ENCODE results near the gene WWOX. TPM values are rescaled to one million over a fixed set of nuclear protein-coding genes. Genes with fewer than 3 reads are reported as not detected.

WWOX gene
- total and polyA plus RNA-seq, 4 donors: 5.4 to 61.5 (median 18.4) TPM

DNA sequence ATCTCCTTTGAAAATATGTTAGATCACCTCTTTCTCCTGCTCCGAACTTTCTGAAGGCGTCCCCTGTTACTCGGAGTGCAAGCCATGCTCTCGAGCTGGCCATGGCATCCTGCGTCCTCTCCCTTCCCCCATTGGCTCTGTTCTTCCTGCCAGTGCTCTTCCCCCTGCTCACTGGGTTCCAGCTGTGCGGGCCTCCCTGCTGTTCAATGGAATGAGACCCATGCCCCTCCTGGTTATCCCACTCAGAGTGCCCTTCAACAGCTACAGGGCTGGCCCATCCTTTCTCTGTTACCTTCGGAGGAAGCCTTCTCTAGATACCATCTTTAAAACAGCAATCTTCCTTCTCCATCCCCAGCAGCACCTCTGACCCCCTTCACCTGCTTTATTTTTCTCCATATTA, 996.8 kb downstream of the WWOX start:
- Histone ChIP-seq H3K4me1 (ENCODE audit: control insufficient read depth in 5 of 5, insufficient read depth in 5 of 5, low read length in 5 of 5) (peaks cover 0 to 6% (median 0%) of the 10 kb centered on the region in 5 donors), H3K4me3 (no peak overlapping the region), H3K27me3 (ENCODE audit: control insufficient read depth in 3 of 3, insufficient read depth in 3 of 3, low read length in 2 of 3) (peaks cover 0 to 3% (median 0%) of the 10 kb centered on the region in 3 donors), H3K27ac (ENCODE audit: low read depth in 1 of 2, low read length in 1 of 2) (no peak overlapping the region), H3K9me3 (ENCODE audit: control insufficient read depth in 4 of 4, insufficient read depth in 3 of 4, low read length in 3 of 4) (no peaks in the 10 kb centered on the region), H3K36me3 (ENCODE audit: control insufficient read depth in 4 of 4, insufficient read depth in 4 of 4, low read length in 4 of 4) (no peaks in the 10 kb centered on the region), H3K9ac (ENCODE audit: insufficient read depth in 1 of 2, low read length in 2 of 2) (no peak overlapping the region)
- 92 to 93% methylated on average over 7 of the region's 7 CpGs for WGBS, 2 donors
- ATAC-seq (ENCODE audit: insufficient read depth, low FRiP score) (no peak), DNase-seq (no peak)
- TF ChIP-seq, protein P1, sequence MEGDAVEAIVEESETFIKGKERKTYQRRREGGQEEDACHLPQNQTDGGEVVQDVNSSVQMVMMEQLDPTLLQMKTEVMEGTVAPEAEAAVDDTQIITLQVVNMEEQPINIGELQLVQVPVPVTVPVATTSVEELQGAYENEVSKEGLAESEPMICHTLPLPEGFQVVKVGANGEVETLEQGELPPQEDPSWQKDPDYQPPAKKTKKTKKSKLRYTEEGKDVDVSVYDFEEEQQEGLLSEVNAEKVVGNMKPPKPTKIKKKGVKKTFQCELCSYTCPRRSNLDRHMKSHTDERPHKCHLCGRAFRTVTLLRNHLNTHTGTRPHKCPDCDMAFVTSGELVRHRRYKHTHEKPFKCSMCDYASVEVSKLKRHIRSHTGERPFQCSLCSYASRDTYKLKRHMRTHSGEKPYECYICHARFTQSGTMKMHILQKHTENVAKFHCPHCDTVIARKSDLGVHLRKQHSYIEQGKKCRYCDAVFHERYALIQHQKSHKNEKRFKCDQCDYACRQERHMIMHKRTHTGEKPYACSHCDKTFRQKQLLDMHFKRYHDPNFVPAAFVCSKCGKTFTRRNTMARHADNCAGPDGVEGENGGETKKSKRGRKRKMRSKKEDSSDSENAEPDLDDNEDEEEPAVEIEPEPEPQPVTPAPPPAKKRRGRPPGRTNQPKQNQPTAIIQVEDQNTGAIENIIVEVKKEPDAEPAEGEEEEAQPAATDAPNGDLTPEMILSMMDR (IDR thresholded peaks at IDR 0.05; ENCODE audit: control extremely low read depth, extremely low read depth): no peak

DNA sequence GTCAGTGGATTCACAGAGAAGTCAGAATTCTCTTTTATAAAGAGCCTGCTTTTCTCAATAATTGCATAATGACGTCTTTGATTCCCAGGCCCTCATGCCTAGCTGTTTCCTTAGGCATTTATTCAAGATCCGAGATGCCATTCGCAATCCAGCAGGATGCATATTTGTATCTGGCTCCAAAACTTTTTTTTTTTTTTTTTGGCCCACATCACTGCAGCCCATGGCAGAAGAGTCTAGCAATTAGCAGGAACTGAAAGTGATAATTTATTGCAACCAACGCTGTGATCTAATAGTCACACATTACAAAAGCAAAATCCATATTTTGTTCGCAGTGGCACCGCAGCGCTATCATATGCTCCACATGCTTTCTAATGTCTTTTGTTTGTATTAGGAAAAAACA, 997.7 kb downstream of the WWOX start:
- Histone ChIP-seq H3K9me3 (ENCODE audit: control insufficient read depth in 4 of 4, insufficient read depth in 3 of 4, low read length in 3 of 4) (no peaks in the 10 kb centered on the region), H3K4me3 (no peak overlapping the region), H3K9ac (ENCODE audit: insufficient read depth in 1 of 2, low read length in 2 of 2) (no peak overlapping the region), H3K4me1 (ENCODE audit: control insufficient read depth in 5 of 5, insufficient read depth in 5 of 5, low read length in 5 of 5) (peaks cover 0 to 6% (median 0%) of the 10 kb centered on the region in 5 donors), H3K27ac (ENCODE audit: low read depth in 1 of 2, low read length in 1 of 2) (no peak overlapping the region), H3K27me3 (ENCODE audit: control insufficient read depth in 3 of 3, insufficient read depth in 3 of 3, low read length in 2 of 3) (peaks cover 0 to 3% (median 0%) of the 10 kb centered on the region in 3 donors), H3K36me3 (ENCODE audit: control insufficient read depth in 4 of 4, insufficient read depth in 4 of 4, low read length in 4 of 4) (no peaks in the 10 kb centered on the region)
- WGBS, 2 donors: 74 to 75% methylated on average over 7 of the region's 7 CpGs
- ATAC-seq (ENCODE audit: insufficient read depth, low FRiP score): no peak
- TF ChIP-seq, protein P1 (IDR thresholded peaks at IDR 0.05; ENCODE audit: control extremely low read depth, extremely low read depth): no peak
- peak in 2 of 3 donors; percentile 30 to 33 for DNase-seq

DNA sequence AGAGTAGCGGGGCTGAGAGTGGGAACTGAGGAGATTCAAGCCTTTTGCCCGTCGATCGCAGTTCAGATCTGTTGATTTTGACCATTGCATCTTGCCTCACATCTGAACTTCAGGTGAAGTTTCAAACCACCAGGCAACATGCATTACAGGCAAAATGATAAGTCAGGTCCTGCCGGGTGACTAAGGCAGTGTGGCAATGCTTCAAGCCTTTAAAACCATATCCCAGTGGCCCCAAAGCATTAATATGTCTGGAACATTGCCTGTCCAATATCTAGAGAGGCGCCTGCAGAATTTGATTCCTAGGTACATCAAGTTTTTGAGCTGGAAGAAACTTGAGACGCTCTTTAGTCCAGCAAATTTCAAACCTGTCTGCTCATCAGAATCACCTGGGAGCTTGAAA, 998.3 kb downstream of the WWOX start:
- H3K4me1 ChIP-seq (ENCODE audit: control insufficient read depth in 5 of 5, insufficient read depth in 5 of 5, low read length in 5 of 5): peaks cover 0 to 6% (median 0%) of the 10 kb centered on the region in 5 donors
- DNase-seq (no peak), ATAC-seq (ENCODE audit: insufficient read depth, low FRiP score) (no peak)
- TF ChIP-seq, protein P1 (IDR thresholded peaks at IDR 0.05; ENCODE audit: control extremely low read depth, extremely low read depth): no peak
- H3K36me3 ChIP-seq (ENCODE audit: control insufficient read depth in 4 of 4, insufficient read depth in 4 of 4, low read length in 4 of 4): no peaks in the 10 kb centered on the region
- H3K27ac ChIP-seq (ENCODE audit: low read depth in 1 of 2, low read length in 1 of 2): no peak overlapping the region
- no peak overlapping the region for H3K4me3 ChIP-seq
- H3K27me3 ChIP-seq (ENCODE audit: control insufficient read depth in 3 of 3, insufficient read depth in 3 of 3, low read length in 2 of 3): peaks cover 0 to 3% (median 2%) of the 10 kb centered on the region in 3 donors
- WGBS, 2 donors: 94 to 96% methylated on average over 7 of the region's 7 CpGs
- H3K9me3 ChIP-seq (ENCODE audit: control insufficient read depth in 4 of 4, insufficient read depth in 3 of 4, low read length in 3 of 4): no peaks in the 10 kb centered on the region
- no peak overlapping the region for H3K9ac ChIP-seq (ENCODE audit: insufficient read depth in 1 of 2, low read length in 2 of 2)

DNA sequence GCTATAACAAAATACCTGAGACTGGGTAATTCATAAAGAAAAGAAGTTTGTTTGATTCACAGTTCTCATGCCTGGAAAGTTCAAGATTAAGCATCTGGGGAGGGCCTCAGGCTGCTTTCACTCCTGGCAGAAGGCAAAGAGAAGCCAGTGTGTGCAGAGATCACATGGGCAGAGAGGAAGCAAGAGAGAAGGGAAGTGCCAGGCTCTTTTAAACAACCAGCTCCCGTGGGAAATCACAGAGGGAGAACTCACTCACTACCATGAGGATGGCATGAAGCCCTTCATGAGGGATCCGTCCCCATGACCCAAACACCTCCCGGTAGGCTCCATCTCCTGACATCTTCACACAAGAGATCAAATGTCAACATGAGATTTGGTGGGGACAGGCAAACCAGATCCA, 999.5 kb downstream of the WWOX start:
- Histone ChIP-seq H3K9ac (ENCODE audit: insufficient read depth in 1 of 2, low read length in 2 of 2) (no peak overlapping the region), H3K4me3 (no peak overlapping the region), H3K27ac (ENCODE audit: low read depth in 1 of 2, low read length in 1 of 2) (no peak overlapping the region), H3K27me3 (ENCODE audit: control insufficient read depth in 3 of 3, insufficient read depth in 3 of 3, low read length in 2 of 3) (peaks cover 0 to 3% (median 2%) of the 10 kb centered on the region in 3 donors), H3K36me3 (ENCODE audit: control insufficient read depth in 4 of 4, insufficient read depth in 4 of 4, low read length in 4 of 4) (no peaks in the 10 kb centered on the region), H3K9me3 (ENCODE audit: control insufficient read depth in 4 of 4, insufficient read depth in 3 of 4, low read length in 3 of 4) (no peaks in the 10 kb centered on the region), H3K4me1 (ENCODE audit: control insufficient read depth in 5 of 5, insufficient read depth in 5 of 5, low read length in 5 of 5) (peaks cover 0 to 6% (median 0%) of the 10 kb centered on the region in 5 donors)
- DNase-seq (no peak), ATAC-seq (ENCODE audit: insufficient read depth, low FRiP score) (no peak)
- 68 to 78% methylated on average over 3 of the region's 3 CpGs for WGBS, 2 donors
- TF ChIP-seq, protein P1 (IDR thresholded peaks at IDR 0.05; ENCODE audit: control extremely low read depth, extremely low read depth): no peak
